Neural cell (in vitro differentiated cells): ENCODE results near the gene IRF8. TPM values are rescaled to one million over a fixed set of nuclear protein-coding genes. Genes with fewer than 3 reads are reported as not detected.

ENCODE experiments used
- H2AFZ ChIP-seq: fragments of 200-600, 300-800 bp; sonication (generic), shearing (Covaris generic); 2 replicates; pipeline ENCODE4 v1.6.0; 2014; ENCODE audit warnings: low read depth, mild to moderate bottlenecking, antibody characterized with exemption, low read length, moderate library complexity
- H3F3A ChIP-seq: fragments of 200-600 bp; shearing (Covaris generic); 2 replicates; pipeline ENCODE4 v1.6.1; 2016; ENCODE audit warnings: mild to moderate bottlenecking, moderate library complexity, mixed read lengths, antibody characterized with exemption, low read length; ENCODE audit not compliant: insufficient read depth, poor library complexity, severe bottlenecking
- H3K27ac ChIP-seq: fragments of 200-600, 300-800 bp; sonication (generic), shearing (Covaris generic); 2 replicates; pipeline ENCODE4 v1.5.1; 2014; ENCODE audit warnings: mild to moderate bottlenecking, low read length, moderate library complexity
- H3K27me3 ChIP-seq: fragments of 300-800, 200-600 bp; sonication (generic), shearing (Covaris generic); 2 replicates; pipeline ENCODE4 v1.6.0; 2014; ENCODE audit warnings: mild to moderate bottlenecking, low read depth, low read length, moderate library complexity; ENCODE audit not compliant: insufficient read depth
- H3K36me3 ChIP-seq: fragments of 300-800, 200-600 bp; sonication (generic), shearing (Covaris generic); 2 replicates; pipeline ENCODE4 v1.5.1; 2014; ENCODE audit warnings: mild to moderate bottlenecking, antibody characterized with exemption, low read length, moderate library complexity; ENCODE audit not compliant: insufficient read depth
- H3K4me2 ChIP-seq: fragments of 300-800, 200-600 bp; sonication (generic), shearing (Covaris generic); 2 replicates; pipeline ENCODE4 v1.6.0; 2014; ENCODE audit warnings: mild to moderate bottlenecking, low read length
- H3K4me3 ChIP-seq: fragments of 300-800, 200-600 bp; sonication (generic), shearing (Covaris generic); 2 replicates; pipeline ENCODE4 v1.5.1; 2014; ENCODE audit warnings: mild to moderate bottlenecking, low read length, moderate library complexity
- H3K79me2 ChIP-seq: fragments of 200-600 bp; shearing (Covaris generic); replicated peaks from 2 replicates; pipeline ENCODE4 v1.6.0; 2014; ENCODE audit warnings: mild to moderate bottlenecking, low read length, moderate library complexity; ENCODE audit not compliant: insufficient read depth
- H3K9ac ChIP-seq: fragments of 300-800, 200-600 bp; sonication (generic), shearing (Covaris generic); 2 replicates; pipeline ENCODE4 v1.6.1; 2016; ENCODE audit warnings: mild to moderate bottlenecking, low read length, mixed read lengths
- H3K9me2 ChIP-seq: fragments of 200-600 bp; shearing (Covaris generic); 2 replicates; pipeline ENCODE4 v1.6.1; 2016; ENCODE audit warnings: mild to moderate bottlenecking, low read length, mixed read lengths; ENCODE audit not compliant: insufficient read depth
- H3K9me3 ChIP-seq: fragments of 200-600, 300-800 bp; sonication (generic), shearing (Covaris generic); 2 replicates; pipeline ENCODE4 v1.6.1; 2016; ENCODE audit warnings: mild to moderate bottlenecking, mixed run types, low read length, moderate library complexity, mixed read lengths
- H4K20me1 ChIP-seq: fragments of 200-600 bp; shearing (Covaris generic); 2 replicates; pipeline ENCODE4 v1.6.1; 2016; ENCODE audit warnings: mild to moderate bottlenecking, mixed run types; ENCODE audit not compliant: insufficient read depth
- CTCF ChIP-seq: fragments of 450-650 bp; IDR thresholded peaks from 2 replicates; pipeline ENCODE4 v1.5.1; 2014; ENCODE audit warnings: antibody characterized with exemption, mild to moderate bottlenecking, moderate library complexity; ENCODE audit not compliant: poor library complexity, severe bottlenecking
- EP300 ChIP-seq: fragments of 450-650 bp; conservative IDR thresholded peaks from 2 replicates; pipeline ENCODE4 v1.6.1; 2014; ENCODE audit warnings: antibody characterized with exemption, mild to moderate bottlenecking, moderate library complexity; ENCODE audit not compliant: poor library complexity, severe bottlenecking
- EZH2 ChIP-seq: fragments of 200-600, 300-800 bp; shearing (Covaris generic), sonication (generic); IDR thresholded peaks from 2 replicates; pipeline ENCODE4 v1.6.1; 2014; ENCODE audit warnings: antibody characterized with exemption, low read length, borderline replicate concordance, mild to moderate bottlenecking; ENCODE audit not compliant: insufficient read depth, poor library complexity, severe bottlenecking
- MXI1 ChIP-seq: fragments of 450-650 bp; conservative IDR thresholded peaks from 2 replicates; pipeline ENCODE4 v1.6.1; 2014; ENCODE audit warnings: antibody characterized with exemption, mild to moderate bottlenecking; ENCODE audit not compliant: poor library complexity, severe bottlenecking
- POLR2AphosphoS5 ChIP-seq: IDR thresholded peaks from 2 replicates; pipeline ENCODE4 v1.6.1; 2012
- RAD21 ChIP-seq: fragments of 450-650 bp; conservative IDR thresholded peaks from 2 replicates; pipeline ENCODE4 v1.6.1; 2014; ENCODE audit warnings: antibody characterized with exemption, mild to moderate bottlenecking, moderate library complexity
- REST ChIP-seq: IDR thresholded peaks from 2 replicates; pipeline ENCODE4 v1.6.1; 2012; ENCODE audit warnings: borderline replicate concordance
- SMC3 ChIP-seq: fragments of 450-650 bp; conservative IDR thresholded peaks from 2 replicates; pipeline ENCODE4 v1.6.1; 2014; ENCODE audit warnings: antibody characterized with exemption, mild to moderate bottlenecking, moderate library complexity; ENCODE audit not compliant: poor library complexity
- TAF1 ChIP-seq: IDR thresholded peaks from 2 replicates; pipeline ENCODE4 v1.6.1; 2012; ENCODE audit warnings: low read depth
- polyA plus RNA-seq: library from polyadenylated mRNA; depleted of rRNA; stranded (reverse); fragments of >200 nt; gene quantifications from 2 replicates; pipeline ENCODE4 v1.2.3, GENCODE V29; 2014

IRF8 gene
- polyA plus RNA-seq, 1 donor from 2014 or later, result not detected

GRCh38 chr16:85894266-85894665 is 4.7 kb upstream of the IRF8 start:
- Histone ChIP-seq H4K20me1 (no peaks in the 10 kb centered on the region), H3F3A (no peaks in the 10 kb centered on the region), H3K9ac (no peak overlapping the region), H3K79me2 (no peaks in the 10 kb centered on the region), H3K9me3 (no peaks in the 10 kb centered on the region), H3K27me3 (peaks cover 27% of the 10 kb centered on the region), H3K4me3 (no peak overlapping the region), H3K27ac (no peak overlapping the region), H2AFZ (no peak overlapping the region), H3K9me2 (no peaks in the 10 kb centered on the region), H3K36me3 (no peaks in the 10 kb centered on the region), H3K4me2 (no peak overlapping the region)
- no peak for TF ChIP-seq REST
- TF ChIP-seq POLR2AphosphoS5, result no peak
- no peak for TF ChIP-seq SMC3
- TF ChIP-seq MXI1, result no peak
- TF ChIP-seq EZH2, result no peak
- no peak for TF ChIP-seq CTCF
- no peak for TF ChIP-seq TAF1
- no peak for TF ChIP-seq EP300
- no peak for TF ChIP-seq RAD21

- TF ChIP-seq CTCF, result peak; percentile 18
- TF ChIP-seq TAF1, result no peak
- no peak overlapping the region for H3K4me2 ChIP-seq
- H3K9me3 ChIP-seq, result no peaks in the 10 kb centered on the region
- no peak overlapping the region for H2AFZ ChIP-seq
- H3K27ac ChIP-seq, result no peak overlapping the region
- H3K79me2 ChIP-seq, result no peaks in the 10 kb centered on the region
- no peak overlapping the region for H3K4me3 ChIP-seq
- no peaks in the 10 kb centered on the region for H3F3A ChIP-seq
- no peak overlapping the region for H3K9ac ChIP-seq
- H3K9me2 ChIP-seq, result no peaks in the 10 kb centered on the region
- peaks cover 41% of the 10 kb centered on the region for H3K27me3 ChIP-seq
- H4K20me1 ChIP-seq, result no peaks in the 10 kb centered on the region
- no peaks in the 10 kb centered on the region for H3K36me3 ChIP-seq
Measured at GRCh38 chr16:85897382-85897781, 1.6 kb upstream of the IRF8 start.
